Large intestine (tissue), 3 donors: ENCODE results near the gene SLC8A2. TPM values are rescaled to one million over a fixed set of nuclear protein-coding genes. Genes with fewer than 3 reads are reported as not detected.

ENCODE experiments used
- DNase-seq, 2 donors: peaks; one replicate each; pipeline versions ENCODE4 v3.0.0 to v3.0.0-alpha.2; 2013
- H3K27ac ChIP-seq: one replicate; pipeline ENCODE4 v1.5.1; 2013; ENCODE audit warnings: low read length
- H3K27me3 ChIP-seq: 2 replicates; pipeline ENCODE4 v1.6.1; 2013; ENCODE audit warnings: low read length; ENCODE audit not compliant: control insufficient read depth, insufficient read depth
- H3K36me3 ChIP-seq: 2 replicates; pipeline ENCODE4 v1.6.1; 2013; ENCODE audit warnings: low read length; ENCODE audit not compliant: control insufficient read depth, insufficient read depth
- H3K4me1 ChIP-seq: one replicate; pipeline ENCODE4 v1.6.1; 2013; ENCODE audit warnings: low read length; ENCODE audit not compliant: control insufficient read depth, insufficient read depth
- H3K4me3 ChIP-seq: one replicate; pipeline ENCODE4 v1.5.1; 2013; ENCODE audit warnings: low read length
- H3K9me3 ChIP-seq: one replicate; pipeline ENCODE4 v1.6.1; 2013; ENCODE audit warnings: mild to moderate bottlenecking, low read depth, low read length, moderate library complexity; ENCODE audit not compliant: control insufficient read depth
- WGBS: methylation state at CpG from one replicate; pipeline ENCODE4 v1.1.5; 2013; ENCODE audit warnings: low lambda C conversion rate; ENCODE audit not compliant: insufficient coverage; 5-methylcytosine and 5-hydroxymethylcytosine counted together
- polyA plus RNA-seq: library from polyadenylated mRNA; unstranded; fragments of 120-200 nt; gene quantifications from one replicate; pipeline ENCODE4 v1.2.1, GENCODE V29; 2013

SLC8A2 gene
- polyA plus RNA-seq, 1 donor, result 0.54 TPM

GRCh38 chr19:47511681-47512080 is 40.0 kb upstream of the SLC8A2 start:
- Histone ChIP-seq H3K27me3 (no peaks in the 10 kb centered on the region), H3K36me3 (peaks cover 12% of the 10 kb centered on the region), H3K9me3 (no peaks in the 10 kb centered on the region), H3K27ac (peak overlapping the region; percentile 98), H3K4me3 (peak overlapping the region; percentile 95), H3K4me1 (peaks cover 43% of the 10 kb centered on the region)
- no peak for DNase-seq
- no CpG with 5 or more reads among the region's 7 CpGs for WGBS

DNA sequence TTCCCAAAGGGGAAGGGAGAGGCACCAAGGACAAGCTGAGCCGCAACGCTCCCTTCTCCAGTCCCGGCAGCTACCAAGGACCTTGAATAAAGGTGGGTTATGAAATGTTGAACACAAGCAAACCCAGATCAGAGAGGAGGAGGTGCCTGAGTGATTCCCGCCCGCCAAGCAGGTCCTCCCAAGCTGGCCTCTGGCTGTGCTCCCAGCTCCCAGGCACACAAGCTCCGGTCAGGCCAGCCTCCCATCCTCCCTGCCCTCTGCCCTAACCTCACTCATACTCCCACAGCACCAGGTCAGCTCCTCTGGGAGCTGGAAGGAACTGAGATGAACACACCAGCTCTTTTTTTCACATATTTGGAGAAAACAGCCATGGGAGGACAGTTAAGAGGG is 39.4 kb upstream of the SLC8A2 start:
- peaks cover 12% of the 10 kb centered on the region for H3K36me3 ChIP-seq
- peak overlapping the region; percentile 98 for H3K27ac ChIP-seq
- no peak overlapping the region for H3K4me3 ChIP-seq
- H3K4me1 ChIP-seq, result peaks cover 48% of the 10 kb centered on the region
- H3K27me3 ChIP-seq, result no peaks in the 10 kb centered on the region
- WGBS, result no CpG with 5 or more reads among the region's 6 CpGs
- DNase-seq, result no peak
- no peaks in the 10 kb centered on the region for H3K9me3 ChIP-seq

- H3K27me3 ChIP-seq, result no peaks in the 10 kb centered on the region
- H3K4me1 ChIP-seq, result peaks cover 50% of the 10 kb centered on the region
- no peak overlapping the region for H3K27ac ChIP-seq
- H3K9me3 ChIP-seq, result no peaks in the 10 kb centered on the region
- H3K36me3 ChIP-seq, result peaks cover 13% of the 10 kb centered on the region
- no CpG with 5 or more reads among the region's 12 CpGs for WGBS
- no peak for DNase-seq
- no peak overlapping the region for H3K4me3 ChIP-seq
Observed at GRCh38 chr19:47510516-47511127, 38.9 kb upstream of the SLC8A2 start.

GRCh38 chr19:47509973-47510372 is 38.3 kb upstream of the SLC8A2 start:
- peaks cover 50% of the 10 kb centered on the region for H3K4me1 ChIP-seq
- no peaks in the 10 kb centered on the region for H3K27me3 ChIP-seq
- no peak for DNase-seq
- no CpG with 5 or more reads among the region's 8 CpGs for WGBS
- H3K36me3 ChIP-seq, result peaks cover 20% of the 10 kb centered on the region
- H3K4me3 ChIP-seq, result no peak overlapping the region
- no peaks in the 10 kb centered on the region for H3K9me3 ChIP-seq
- no peak overlapping the region for H3K27ac ChIP-seq

GRCh38 chr19:47509170-47509847 is 37.6 kb upstream of the SLC8A2 start:
- no peak for DNase-seq
- peaks cover 50% of the 10 kb centered on the region for H3K4me1 ChIP-seq
- 93% methylated on average over 3 of the region's 20 CpGs for WGBS
- no peaks in the 10 kb centered on the region for H3K9me3 ChIP-seq
- peaks cover 22% of the 10 kb centered on the region for H3K36me3 ChIP-seq
- H3K4me3 ChIP-seq, result no peak overlapping the region
- H3K27me3 ChIP-seq, result no peaks in the 10 kb centered on the region
- H3K27ac ChIP-seq, result no peak overlapping the region

DNA sequence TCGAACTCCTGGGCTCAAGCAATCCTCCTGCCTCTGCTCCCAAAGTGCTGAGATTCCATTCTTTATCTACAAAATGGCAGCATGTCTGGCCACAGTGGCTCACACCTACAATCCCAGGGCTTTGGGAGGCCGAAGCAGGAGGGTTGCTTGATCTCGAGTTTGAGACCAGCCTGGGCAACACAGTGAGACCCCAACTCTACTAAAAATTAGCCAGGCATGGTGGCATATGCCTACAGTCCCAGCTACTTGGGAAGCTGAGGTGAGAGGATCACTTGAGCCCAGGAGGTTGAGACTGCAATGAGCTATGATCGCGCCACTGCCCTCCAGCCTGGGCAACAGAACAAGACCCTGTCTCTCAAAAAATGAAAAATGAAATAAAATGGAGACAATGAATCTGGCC is 37.0 kb upstream of the SLC8A2 start:
- H3K4me3 ChIP-seq, result no peak overlapping the region
- no peaks in the 10 kb centered on the region for H3K27me3 ChIP-seq
- peaks cover 26% of the 10 kb centered on the region for H3K36me3 ChIP-seq
- no peak overlapping the region for H3K27ac ChIP-seq
- no peak for DNase-seq
- H3K9me3 ChIP-seq, result no peaks in the 10 kb centered on the region
- WGBS, result 100% methylated on average over 2 of the region's 5 CpGs
- H3K4me1 ChIP-seq, result peaks cover 50% of the 10 kb centered on the region

DNA sequence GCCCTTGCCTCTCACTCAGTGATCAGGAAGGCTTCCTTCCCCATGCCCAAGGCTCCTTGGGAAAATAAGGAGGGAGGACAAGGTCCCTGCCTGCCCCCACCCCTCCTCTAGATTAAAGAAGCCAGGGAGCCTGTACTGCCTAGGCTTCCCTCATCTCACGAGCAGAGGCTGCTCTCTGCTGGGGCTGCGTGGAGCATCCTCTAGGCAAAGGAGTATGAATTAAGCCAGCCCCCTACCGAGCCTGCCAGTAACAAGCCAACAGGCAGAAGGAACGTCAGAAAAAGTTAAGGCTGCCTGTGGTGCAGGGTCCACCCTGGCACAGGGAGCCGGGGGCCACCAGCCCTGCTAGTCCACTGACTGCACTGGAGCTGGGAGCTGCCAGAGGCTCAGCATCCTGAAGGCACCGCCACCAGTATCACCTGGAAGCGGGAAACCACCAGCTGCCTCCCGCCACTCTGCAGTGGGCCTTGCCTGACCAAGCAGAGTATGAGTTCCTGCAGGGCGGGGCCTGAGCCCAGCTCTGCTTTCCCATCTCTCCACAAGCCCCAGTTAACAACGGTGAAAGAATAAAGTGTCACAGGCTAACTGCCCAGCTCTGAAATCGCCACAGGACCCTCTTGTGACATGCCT is 36.3 kb upstream of the SLC8A2 start:
- H3K27me3 ChIP-seq, result no peaks in the 10 kb centered on the region
- H3K27ac ChIP-seq, result peak overlapping the region; percentile 79
- no peaks in the 10 kb centered on the region for H3K9me3 ChIP-seq
- H3K4me1 ChIP-seq, result peaks cover 44% of the 10 kb centered on the region
- peaks cover 33% of the 10 kb centered on the region for H3K36me3 ChIP-seq
- 50% methylated on average over 1 of the region's 11 CpGs for WGBS
- no peak for DNase-seq
- no peak overlapping the region for H3K4me3 ChIP-seq

DNA sequence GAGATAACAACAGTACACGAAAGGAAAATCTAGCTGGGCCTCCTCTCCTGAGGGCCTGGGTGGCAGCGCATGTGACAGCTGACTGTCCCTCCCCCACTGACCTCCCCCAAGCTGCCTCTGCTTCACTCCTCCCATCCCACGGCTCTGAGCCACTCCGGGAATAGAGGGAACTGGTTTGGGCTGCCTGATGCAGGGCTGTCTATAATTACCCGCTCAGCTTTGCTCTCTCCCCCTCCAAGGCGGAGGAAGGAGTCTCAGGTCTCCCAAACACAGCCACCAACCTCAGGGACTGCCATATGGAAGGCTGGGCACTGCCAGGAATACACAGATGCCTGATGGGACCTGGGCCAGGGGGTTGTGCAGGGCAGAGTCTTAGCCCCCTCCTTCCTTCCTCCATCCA is 35.3 kb upstream of the SLC8A2 start:
- WGBS, result no CpG with 5 or more reads among the region's 6 CpGs
- peak overlapping the region; percentile 79 for H3K27ac ChIP-seq
- peak; percentile 76 to 88 for DNase-seq
- H3K4me3 ChIP-seq, result no peak overlapping the region
- H3K9me3 ChIP-seq, result no peaks in the 10 kb centered on the region
- H3K4me1 ChIP-seq, result peaks cover 35% of the 10 kb centered on the region
- peaks cover 40% of the 10 kb centered on the region for H3K36me3 ChIP-seq
- H3K27me3 ChIP-seq, result no peaks in the 10 kb centered on the region

GRCh38 chr19:47506459-47506858 is 34.8 kb upstream of the SLC8A2 start:
- Histone ChIP-seq H3K36me3 (peaks cover 44% of the 10 kb centered on the region), H3K4me3 (no peak overlapping the region), H3K9me3 (no peaks in the 10 kb centered on the region), H3K27ac (peak overlapping the region; percentile 79), H3K27me3 (no peaks in the 10 kb centered on the region), H3K4me1 (peaks cover 29% of the 10 kb centered on the region)
- no CpG with 5 or more reads among the region's 8 CpGs for WGBS
- DNase-seq, result no peak

- Histone ChIP-seq H3K27me3 (no peaks in the 10 kb centered on the region), H3K4me3 (no peak overlapping the region), H3K27ac (no peak overlapping the region), H3K36me3 (peaks cover 51% of the 10 kb centered on the region), H3K4me1 (peaks cover 22% of the 10 kb centered on the region), H3K9me3 (no peaks in the 10 kb centered on the region)
- no peak for DNase-seq
- no CpG with 5 or more reads among the region's 6 CpGs for WGBS
Observed at GRCh38 chr19:47505506-47505905, 33.8 kb upstream of the SLC8A2 start.
